GM12873 (cell line): ENCODE data around the gene PTH1R.

ENCODE experiments used
- CTCF ChIP-seq: IDR thresholded peaks from 2 replicates; pipeline ENCODE4 v1.5.1; 2012; ENCODE audit warnings: low read depth, mild to moderate bottlenecking, moderate library complexity, low read length, control low read depth; ENCODE audit not compliant: insufficient read depth; ENCODE audit errors: missing control alignments

The PTH1R gene

GRCh38 chr3:46935989-46936558 lies 58.6 kb downstream of the PTH1R start:
- no peak for TF ChIP-seq CTCF

DNA sequence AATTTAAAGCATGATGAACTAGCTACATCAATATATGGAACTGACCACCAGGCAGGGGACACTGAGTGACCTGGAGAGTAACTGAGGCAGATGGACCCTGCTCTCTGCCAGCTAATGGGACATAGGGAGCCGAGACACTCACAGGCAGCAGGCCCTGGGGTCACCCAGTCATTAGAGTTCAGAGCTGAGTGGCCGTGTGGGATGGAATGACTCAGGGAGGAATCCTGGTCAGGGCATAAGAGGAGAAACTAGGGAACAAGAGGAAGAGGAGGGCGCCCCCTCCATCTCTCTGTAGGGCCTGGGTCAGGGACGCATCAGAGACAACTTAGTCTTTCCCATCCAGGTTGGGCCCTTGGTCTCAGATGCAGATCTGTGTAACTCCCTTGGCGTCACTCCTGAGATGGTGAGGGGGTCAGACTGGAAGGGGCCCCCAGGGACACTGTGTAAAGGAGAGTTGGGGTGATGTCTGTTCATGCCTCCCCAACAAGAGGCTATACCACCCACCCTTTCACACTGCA lies 59.3 kb downstream of the PTH1R start:
- no peak for TF ChIP-seq CTCF

GRCh38 chr3:46938118-46938517 lies 60.6 kb downstream of the PTH1R start:
- TF ChIP-seq CTCF = no peak

- TF ChIP-seq CTCF = no peak
These were observed 62.3 kb downstream of the PTH1R start for GRCh38 chr3:46939578-46940445.

GRCh38 chr3:46942076-46942475 lies 64.6 kb downstream of the PTH1R start:
- no peak for TF ChIP-seq CTCF

- TF ChIP-seq CTCF = no peak
These were observed 65.1 kb downstream of the PTH1R start for GRCh38 chr3:46942481-46943236.
